PFSK-1 (cell line): ENCODE results near the gene ACADVL.

ENCODE experiments used
- POLR2AphosphoS5 ChIP-seq: IDR thresholded peaks from 2 replicates; pipeline ENCODE4 v1.6.1; 2012; ENCODE audit warnings: low read depth, mild to moderate bottlenecking, control low read depth, low read length, moderate library complexity
- SIN3A ChIP-seq: IDR thresholded peaks from 2 replicates; pipeline ENCODE4 v1.6.1; 2012; ENCODE audit warnings: mild to moderate bottlenecking, low read length, moderate library complexity, borderline replicate concordance; ENCODE audit not compliant: insufficient read depth
- TAF1 ChIP-seq: IDR thresholded peaks from 2 replicates; pipeline ENCODE4 v1.6.1; 2012; ENCODE audit warnings: low read length, control low read depth, borderline replicate concordance; ENCODE audit not compliant: insufficient read depth
- TF ChIP-seq, protein P1 (sequence below), 2 experiments: IDR thresholded peaks; 2 replicates each; pipeline versions ENCODE4 v1.6.1 to v1.8.0; 2011 to 2012; ENCODE audit warnings: low read depth in 2 of 2, low read length in 2 of 2, control low read depth in 1 of 2, inconsistent platforms in 1 of 2, mild to moderate bottlenecking in 1 of 2, moderate library complexity in 1 of 2; ENCODE audit not compliant: insufficient read depth in 1 of 2

DNA sequence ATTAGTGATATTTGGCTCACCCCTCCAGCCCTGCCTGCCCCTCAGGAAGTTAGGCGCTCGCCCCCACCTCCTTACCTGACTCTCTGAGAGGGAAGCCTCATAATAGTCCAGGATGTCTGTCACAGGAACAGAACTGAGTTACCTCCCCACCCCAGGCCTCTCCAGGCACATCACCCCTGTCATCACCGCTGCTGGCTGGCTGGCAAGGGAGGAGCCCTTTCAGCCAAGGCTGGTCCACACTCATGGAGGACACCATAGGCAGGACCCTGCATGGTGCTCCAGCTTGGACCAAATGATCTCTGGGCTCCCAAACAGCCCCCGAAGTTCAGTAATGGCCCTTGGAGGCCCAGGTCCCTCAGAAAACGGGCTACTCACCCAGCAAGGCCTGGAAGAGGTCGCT lies 1.6 kb upstream of the ACADVL start:
- TF ChIP-seq, protein P1, sequence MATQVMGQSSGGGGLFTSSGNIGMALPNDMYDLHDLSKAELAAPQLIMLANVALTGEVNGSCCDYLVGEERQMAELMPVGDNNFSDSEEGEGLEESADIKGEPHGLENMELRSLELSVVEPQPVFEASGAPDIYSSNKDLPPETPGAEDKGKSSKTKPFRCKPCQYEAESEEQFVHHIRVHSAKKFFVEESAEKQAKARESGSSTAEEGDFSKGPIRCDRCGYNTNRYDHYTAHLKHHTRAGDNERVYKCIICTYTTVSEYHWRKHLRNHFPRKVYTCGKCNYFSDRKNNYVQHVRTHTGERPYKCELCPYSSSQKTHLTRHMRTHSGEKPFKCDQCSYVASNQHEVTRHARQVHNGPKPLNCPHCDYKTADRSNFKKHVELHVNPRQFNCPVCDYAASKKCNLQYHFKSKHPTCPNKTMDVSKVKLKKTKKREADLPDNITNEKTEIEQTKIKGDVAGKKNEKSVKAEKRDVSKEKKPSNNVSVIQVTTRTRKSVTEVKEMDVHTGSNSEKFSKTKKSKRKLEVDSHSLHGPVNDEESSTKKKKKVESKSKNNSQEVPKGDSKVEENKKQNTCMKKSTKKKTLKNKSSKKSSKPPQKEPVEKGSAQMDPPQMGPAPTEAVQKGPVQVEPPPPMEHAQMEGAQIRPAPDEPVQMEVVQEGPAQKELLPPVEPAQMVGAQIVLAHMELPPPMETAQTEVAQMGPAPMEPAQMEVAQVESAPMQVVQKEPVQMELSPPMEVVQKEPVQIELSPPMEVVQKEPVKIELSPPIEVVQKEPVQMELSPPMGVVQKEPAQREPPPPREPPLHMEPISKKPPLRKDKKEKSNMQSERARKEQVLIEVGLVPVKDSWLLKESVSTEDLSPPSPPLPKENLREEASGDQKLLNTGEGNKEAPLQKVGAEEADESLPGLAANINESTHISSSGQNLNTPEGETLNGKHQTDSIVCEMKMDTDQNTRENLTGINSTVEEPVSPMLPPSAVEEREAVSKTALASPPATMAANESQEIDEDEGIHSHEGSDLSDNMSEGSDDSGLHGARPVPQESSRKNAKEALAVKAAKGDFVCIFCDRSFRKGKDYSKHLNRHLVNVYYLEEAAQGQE (IDR thresholded peaks at IDR 0.05; ENCODE audit: insufficient read depth in 1 of 2, low read depth in 2 of 2, low read length in 2 of 2): no peak
- TF ChIP-seq POLR2AphosphoS5: no peak
- no peak for TF ChIP-seq SIN3A
- TF ChIP-seq TAF1: no peak
